HG03469 (cell line): ENCODE measurements around the gene CHTF18.

Source experiments
- ATAC-seq: cut with Tn5 transposase; IDR thresholded peaks from one replicate; pipeline ENCODE4 v1.9.1; 2021; ENCODE audit warnings: mild to moderate bottlenecking, moderate library complexity, moderate number of reproducible peaks; ENCODE audit not compliant: unreplicated experiment

The CHTF18 gene

DNA sequence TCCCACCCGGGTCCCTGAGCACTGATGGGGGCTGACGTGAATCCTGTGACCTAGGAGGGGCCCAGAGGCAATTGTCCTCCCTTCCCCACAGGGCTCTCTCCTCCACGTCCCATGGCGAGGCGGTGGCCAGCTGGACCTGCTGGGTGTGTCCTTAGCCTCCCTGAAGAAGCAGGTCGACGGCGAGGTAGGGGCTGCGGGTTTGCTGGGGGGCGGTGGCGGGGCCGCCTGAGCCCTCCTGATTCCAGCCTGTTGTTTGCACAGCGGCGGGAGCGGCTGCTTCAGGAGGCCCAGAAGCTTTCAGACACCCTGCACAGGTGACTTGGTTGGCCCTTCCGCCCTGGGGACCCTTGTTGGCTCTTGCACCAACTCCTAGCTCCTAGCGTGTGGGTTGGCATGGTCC lies 1.7 kb downstream of the CHTF18 start:
- no peak for ATAC-seq

DNA sequence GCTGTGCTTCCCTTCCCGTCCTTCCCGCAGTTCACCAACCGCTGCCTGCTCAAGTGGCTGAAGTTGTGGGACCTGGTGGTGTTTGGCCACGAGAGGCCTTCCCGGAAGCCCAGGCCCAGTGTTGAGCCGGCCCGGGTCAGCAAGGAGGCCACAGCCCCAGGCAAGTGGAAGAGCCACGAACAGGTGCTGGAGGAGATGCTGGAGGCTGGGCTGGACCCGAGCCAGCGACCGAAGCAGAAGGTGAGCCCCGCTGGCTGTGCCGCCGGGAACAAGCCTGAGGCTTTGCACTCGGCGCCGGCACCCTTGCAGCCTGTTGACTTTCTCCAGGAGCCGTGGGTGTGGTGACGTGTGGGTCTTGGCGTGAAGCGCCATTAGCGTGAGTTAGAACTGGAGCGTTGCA lies 2.7 kb downstream of the CHTF18 start:
- no peak for ATAC-seq

DNA sequence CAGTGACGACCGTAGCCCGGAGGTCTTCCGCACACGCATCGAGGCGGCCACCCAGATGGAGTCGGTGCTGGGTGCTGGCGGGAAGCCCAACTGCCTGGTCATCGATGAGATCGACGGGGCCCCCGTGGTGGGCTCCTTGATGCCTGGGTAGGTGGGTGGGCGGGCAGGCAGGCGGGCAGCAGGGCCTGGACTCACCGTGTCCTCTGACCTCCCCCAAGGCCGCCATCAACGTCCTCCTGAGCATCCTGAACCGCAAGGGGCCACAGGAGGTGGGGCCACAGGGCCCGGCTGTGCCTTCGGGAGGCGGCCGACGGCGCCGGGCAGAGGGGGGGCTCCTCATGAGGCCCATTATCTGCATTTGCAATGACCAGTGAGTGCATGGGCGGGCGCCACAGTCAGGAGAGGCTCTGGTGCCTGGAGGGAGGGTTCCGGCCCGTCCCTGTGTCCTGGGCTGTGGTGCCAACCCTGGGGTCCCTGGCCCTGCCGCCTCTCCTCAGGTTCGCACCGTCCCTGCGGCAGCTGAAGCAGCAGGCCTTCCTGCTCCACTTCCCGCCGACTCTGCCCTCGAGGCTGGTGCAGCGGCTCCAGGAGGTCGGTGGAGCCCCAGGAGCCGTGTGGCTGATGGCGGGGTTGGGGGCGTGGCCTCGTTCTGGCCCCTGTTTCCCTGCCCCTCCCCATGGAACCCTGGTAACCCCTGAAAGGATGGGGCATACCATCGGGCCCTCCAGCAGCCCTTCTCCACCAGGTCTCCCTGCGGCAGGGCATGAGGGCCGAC lies 4.0 kb downstream of the CHTF18 start:
- ATAC-seq = no peak

DNA sequence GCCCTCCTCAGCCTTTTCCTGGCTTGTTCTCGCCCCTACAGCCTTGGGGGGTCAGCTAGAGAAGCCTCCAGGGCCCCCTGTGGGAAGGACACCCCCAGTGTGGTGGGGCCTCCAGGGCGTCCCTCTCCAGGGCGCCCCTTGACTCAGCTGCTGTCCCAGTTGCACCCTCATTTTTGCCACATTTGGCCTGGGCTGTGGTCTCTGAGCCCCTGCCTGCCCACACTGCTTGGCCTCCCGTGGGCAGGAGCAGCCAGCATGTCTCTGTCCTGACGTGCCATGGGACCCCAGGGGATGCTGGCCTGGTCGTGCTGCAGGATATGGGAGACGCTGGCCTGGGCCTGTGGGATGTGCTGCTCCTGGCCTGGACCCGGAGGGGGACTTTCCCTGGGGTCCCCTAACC lies 5.0 kb downstream of the CHTF18 start:
- ATAC-seq = no peak

DNA sequence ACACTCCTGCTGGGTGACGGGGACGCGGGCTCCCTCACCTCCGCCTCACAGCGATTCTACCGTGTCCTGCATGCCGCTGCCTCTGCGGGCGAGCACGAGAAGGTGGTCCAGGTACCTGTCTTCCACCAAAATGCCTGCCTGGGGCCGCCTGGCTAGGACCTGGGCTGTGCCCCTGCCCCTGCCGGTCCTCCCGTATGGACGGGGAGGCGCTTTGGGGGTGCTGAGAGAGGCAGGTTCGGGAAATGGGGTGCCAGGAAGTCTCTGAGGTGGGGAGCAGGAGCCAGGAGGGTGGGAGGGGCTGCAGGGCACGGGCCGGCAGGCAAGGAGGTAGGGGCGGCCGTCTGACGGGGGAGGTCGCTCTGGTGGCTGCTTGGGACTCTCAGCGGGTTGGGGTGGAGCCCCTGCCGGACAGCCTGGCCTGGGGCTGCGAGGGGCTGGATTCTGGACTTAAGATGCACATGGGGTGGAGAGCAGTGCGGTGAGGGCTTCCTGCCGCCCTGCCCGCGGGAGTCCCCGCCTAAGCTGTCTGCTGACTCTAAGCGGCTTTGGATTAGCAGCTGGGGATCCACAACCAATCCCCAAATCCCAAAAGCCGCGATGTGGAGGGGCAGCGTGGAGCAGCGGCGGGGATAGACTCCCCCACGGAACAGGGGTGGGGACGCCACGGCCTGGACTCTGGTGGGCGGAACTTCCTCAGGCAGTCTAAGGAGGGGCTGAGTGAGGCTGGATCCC lies 5.8 kb downstream of the CHTF18 start:
- no peak for ATAC-seq

DNA sequence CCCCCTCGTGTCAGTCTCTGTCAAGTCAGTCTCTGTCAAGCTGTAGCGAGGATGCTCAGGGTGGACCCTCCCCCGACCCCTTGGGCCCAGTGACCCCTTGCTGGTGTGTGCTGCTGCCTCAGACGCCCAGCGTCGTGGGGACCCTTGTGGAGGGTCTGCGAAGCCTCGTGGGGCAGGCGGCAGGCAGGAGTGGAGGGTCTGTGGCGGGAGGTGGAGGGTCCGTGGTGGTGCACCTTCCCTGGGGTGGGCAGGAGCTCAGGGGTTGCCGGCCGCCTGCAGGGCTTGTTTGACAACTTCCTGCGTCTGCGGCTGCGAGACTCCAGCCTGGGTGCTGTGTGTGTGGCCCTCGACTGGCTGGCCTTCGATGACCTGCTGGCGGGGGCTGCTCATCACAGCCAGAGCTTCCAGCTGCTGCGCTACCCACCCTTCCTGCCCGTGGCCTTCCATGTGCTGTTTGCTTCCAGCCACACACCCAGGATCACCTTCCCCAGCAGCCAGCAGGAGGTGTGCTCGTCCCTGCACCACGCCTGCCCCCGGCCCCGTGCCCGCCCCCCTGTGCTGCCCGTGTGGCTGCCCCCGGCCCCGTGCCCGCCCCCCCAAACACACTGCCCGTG lies 6.5 kb downstream of the CHTF18 start:
- ATAC-seq = no peak

DNA sequence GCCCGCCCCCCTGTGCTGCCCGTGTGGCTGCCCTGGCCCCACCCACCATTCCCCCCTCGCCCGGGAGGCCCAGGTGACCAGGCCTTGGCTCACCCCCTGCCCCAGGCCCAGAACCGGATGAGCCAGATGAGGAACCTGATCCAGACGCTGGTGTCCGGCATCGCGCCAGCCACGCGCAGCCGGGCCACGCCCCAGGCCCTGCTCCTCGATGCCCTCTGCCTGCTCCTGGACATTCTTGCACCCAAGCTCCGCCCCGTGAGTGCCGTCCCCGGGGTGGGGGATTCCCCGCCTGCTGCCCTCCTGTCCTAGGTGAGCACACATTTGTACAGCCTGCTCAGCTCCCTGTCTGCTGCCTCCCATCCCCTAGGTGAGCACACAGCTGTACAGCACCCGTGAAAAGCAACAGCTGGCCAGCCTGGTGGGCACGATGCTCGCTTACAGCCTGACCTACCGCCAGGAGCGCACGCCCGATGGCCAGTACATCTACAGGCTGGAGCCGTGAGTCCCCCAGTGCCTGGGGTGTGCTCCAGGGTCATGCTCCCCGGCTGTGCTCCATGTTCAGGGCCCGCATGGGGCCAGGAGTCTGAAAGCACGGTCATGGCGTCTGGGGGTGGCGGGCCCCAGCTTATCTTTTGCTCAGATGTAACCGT lies 7.3 kb downstream of the CHTF18 start:
- ATAC-seq = no peak

DNA sequence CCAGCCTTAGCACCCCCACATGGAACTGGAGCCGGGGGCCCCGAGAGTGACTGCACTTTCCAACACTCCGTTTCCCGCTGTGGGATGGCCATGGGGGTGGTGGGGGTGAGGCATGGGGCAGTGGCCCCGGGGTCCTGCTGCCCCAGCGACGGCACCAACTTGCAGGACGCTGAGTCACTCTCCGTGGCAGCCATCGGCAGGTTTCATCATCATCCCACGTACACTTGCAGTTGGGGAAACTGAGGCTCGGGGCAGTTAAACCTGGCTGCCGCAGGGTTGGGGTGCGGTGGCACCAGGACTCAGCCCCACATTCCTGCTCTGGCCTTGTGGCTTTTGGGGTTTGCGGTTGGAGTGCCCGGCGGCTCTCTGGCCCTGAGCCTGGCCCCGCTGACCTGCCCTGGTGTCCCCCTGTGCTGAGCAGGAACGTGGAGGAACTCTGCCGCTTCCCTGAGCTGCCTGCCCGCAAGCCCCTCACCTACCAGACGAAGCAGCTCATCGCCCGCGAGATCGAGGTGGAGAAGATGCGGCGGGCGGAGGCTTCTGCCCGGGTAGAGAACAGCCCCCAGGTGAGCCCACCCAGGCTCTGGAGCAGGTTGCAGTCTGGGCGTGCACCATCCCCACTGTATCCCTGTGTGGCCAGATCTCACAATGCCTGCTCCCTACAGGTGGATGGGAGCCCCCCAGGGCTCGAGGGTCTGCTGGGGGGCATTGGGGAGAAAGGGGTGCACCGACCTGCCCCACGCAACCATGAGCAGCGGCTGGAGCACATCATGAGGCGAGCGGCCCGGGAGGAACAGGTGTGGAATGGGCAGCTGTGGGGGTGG lies 8.1 kb downstream of the CHTF18 start:
- no peak for ATAC-seq

DNA sequence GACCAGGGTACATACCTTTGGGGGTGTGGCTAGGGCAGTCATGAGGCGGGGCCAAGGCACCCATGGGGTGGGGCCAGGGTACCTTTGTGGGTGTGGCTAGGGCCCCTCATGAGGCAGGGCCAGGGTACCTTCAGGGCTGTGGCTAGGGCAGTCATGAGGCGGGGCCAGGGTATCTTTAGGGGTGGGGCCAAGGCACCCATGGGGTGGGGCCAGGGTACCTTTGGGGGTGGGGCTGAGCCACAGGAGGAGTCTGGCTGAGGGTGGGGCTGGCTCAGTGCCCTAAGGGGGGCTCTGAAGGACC lies 8.7 kb downstream of the CHTF18 start:
- ATAC-seq = no peak

DNA sequence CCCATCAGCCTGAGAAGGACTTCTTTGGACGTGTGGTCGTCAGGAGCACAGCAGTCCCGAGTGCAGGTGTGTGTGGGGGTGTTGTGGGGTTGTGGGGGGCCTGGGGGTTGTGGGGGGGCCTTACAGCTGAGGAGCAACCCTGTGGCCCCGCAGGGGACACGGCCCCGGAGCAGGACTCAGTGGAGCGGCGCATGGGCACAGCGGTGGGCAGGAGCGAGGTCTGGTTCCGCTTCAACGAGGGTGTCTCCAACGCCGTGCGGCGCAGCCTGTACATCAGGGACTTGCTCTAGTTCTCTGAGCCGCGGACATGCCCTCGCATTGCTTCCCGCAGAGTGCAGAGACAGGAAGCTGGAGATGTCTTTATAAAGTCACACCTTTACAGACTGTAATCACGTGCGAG lies 9.3 kb downstream of the CHTF18 start:
- ATAC-seq = no peak

DNA sequence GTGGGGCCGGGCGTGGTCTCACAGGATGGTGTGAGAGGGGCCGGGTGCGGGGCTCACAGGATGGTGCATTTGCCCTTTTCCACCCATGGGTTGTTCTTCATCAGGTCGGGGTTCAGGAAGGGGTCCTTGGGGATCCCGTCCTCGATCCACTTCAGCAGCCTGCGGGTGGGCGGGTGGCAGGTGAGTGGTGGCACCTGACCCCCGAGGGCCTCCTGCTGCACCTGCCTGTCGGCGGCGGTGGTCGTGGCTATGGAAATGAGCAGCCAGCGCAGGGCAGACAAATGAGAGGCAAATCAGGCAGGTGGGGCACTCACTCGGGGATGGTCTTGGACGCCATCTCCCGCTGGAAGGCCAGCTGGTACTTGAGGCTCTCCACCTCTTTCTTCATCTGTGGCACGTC lies 10.2 kb downstream of the CHTF18 start:
- ATAC-seq = no peak

DNA sequence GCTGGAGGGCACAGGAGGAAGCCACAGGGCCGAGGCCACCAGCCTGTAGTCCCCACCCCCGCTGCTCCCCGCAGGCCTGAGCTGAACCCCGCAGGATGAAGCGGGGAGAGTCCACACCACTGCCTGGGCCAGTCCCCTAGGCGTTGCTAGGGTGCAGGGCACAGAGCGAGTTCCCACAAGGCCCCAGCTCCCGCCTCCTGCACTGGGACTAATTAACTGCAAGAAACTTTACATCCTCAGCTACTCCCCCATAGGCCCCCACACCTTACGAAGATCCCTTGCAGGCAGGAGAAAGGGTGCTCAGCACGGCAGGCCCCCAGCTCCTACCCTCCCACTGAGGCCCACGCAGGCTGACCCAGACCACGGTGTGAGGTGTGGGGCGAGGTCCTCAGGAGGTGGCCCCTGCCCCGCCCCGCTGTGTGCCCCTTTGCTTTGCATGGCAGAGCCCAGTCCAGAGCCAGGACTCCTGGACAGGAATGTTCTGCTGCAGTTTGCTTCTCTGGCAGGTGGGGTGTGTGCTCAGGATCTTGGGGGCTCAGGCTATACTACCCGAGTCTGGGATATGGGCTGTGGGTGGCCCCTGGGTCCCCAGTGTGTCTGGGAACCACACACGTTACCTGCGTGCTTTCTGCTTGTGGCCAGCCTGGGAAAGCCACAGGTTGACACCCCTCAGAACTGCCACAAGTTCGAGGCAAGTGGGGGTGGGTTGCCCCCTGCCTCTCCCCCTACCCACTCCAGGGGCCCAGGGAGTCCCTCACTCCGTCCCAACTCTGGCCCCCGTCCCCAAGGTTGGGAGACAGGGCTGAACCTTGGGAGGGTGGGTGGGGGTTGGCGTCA lies 10.9 kb downstream of the CHTF18 start:
- ATAC-seq = no peak

DNA sequence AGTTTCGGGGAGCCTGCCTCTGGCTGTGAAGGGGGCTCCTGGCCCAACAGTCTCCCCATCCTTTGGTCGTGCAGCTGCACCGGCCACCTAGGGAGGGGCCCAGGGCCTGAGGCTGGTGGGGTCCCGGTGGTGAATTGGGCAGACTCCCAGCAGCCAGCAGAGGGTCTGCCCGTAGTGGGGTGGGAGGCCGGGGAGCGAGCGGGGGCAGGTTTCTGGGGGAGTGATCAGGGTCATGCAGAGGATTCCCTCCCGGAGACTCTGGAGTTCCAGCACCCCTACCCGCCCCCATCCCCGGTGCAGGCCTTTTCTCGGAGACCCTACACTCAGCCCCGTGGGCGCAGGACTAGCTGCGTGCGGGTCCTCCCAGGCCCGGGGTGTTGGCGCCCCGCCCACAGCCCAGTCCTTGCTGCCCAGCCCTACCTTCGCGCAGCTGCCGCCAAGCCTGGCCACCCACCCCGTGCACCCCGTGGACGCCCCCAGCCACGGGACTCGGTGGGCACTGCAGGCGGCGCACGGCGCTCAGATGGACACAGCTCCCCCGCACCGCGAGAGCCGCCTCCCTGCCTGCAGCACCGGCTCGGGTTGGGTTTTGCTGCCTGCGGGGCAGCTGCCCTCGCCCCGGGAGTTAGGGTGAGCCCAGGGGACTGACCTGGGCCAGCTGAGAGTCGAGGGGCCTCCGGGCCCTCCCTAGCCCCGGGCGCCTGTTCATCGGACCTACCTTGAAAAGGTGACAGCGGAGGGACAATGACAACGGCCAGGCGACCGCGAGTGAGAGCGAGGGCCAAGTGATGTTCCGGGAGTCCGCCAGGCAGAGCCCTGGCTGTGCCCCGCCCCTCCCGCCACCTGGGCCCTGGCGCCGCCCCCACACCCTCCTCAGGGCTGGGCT lies 11.8 kb downstream of the CHTF18 start, which contains the start of gene GNG13:
TSS of gene GNG13 (minus strand) at position 787 of the 886 bp plus-strand sequence. CDS start 1,657 bp downstream, outside the sequence.
- ATAC-seq = no peak

DNA sequence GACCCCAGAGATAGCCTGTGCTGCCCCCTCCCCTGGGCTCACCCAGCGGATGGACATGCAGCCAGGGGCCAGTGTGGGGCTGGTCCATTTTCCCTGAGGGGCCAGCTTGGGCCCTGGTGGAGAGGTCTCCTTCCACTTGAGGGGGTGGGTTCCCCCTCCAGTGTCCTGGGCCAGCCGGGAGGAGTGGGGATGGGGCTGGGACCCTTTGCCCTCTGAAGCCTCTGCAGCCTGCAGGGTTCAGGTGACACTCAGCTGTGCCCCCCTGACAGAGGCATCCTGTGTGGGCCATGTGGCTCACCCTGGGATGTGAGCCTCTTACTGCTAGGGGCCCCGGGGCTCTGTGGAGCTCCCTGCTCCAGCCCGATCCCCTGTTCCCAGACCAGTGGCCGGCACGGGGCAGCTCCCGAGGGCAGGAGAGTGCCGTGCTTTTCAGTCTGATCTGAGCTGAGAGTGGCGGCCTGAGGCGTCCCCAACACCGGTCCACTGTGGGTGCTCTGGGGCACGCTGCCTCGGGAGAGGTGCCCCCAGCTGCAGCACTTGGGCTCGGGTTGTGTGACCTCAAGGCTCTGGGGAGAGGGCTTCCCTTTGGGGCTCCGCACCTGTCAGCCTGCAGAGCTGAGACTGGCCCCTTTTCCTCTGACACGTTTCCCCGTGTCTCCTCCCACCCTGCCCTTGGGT lies 12.6 kb downstream of the CHTF18 start:
- ATAC-seq = no peak

DNA sequence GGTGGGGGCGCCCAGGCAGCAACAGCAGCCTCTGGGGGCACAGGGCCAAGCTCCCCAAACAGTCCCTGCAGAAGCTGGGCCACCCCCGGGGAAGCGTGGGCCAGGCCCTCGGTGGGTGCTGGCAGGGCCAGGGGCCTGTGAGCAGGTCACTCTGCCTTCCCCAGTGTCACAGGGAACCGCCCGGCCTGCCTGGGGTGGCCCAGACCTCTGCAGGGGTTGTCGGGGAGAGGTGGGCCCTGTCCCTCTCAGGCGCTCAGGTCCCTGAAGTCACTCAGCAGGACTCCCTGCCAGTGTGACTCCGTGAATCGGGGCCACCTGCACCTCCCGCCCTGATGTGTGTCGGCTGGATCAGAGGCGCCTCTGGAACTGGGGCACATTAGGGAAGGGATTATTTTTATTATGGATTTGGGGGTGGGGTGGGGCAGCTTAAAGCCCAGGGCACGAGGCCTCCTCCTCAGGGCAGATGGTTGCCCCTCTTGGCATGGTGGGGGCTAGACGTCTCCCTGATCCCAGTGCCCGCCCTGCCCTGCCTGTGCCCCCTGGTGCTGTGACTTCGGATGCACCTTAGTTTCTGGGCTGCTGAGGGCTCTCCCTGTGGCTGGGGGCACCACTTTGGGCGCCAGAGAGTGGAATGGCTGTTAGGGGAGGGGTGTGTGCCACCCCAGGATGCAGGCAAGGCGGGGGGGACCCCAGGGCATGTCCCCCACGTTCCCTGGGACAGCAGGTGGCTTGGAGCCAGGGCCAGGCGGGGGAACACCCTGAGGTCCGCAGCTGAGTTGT lies 13.4 kb downstream of the CHTF18 start:
- ATAC-seq = no peak

DNA sequence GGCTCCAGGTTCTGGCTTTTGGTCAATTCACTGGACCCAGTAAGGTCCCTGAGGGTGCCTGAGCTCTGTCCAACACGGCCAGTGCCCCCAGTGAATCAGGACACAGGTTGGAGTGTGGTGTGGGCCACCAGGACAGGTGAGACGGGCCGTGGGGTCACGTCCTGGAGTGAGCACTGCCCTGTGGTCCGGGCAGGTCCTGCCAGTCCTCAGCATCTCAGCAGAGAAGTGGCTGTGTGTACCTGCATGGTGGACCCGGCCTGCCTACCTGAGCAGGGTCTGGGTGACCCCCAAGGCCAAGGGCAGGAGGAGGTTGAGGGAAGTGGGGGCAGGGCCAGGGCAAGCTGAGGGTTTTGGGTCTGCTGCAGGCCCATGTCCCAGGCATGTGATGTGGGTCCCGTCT lies 14.0 kb downstream of the CHTF18 start:
- no peak for ATAC-seq

DNA sequence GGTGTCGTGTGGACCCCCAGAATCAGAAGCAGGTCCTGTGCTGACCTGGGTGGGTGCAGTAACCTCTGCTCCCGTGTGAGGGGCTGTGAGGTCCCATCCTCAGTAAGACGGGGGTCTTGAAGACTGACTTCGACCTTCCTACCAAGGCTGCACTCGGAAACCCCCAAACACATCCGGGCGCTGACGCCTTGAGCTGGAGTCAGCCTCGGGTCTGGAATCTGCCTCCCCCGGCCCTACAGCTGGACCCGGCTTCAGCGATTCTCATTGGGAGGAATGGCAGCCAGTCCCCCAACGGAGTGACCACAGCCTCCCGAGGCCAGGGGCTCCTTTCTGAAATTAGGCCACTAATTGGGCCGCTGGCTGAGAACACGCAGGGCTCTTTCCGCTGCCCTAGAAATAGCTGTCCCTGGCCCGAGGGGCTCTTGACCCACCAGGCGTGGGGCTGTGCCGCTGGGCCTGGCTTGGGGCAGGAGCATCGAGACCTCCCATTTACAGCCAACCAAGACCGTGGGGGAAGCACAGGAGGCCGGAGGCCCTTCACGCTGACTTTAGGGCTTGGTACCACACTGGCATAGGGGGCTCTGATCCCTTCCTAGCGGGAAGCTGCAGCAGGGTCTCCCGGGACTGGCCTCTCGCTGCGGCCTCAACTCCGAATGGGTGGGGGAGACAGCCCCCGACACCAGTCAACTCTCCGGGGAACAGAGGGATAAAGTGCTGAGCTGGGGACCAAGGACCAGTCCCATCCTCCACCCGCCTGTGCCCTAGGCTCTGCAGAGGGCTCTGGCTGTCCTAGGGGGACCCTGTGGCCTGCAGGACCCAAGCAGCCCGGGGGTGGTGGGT lies 14.7 kb downstream of the CHTF18 start:
- no peak for ATAC-seq
